HG03432 (cell line): ENCODE data around the gene TMX1.

Experiments
- ATAC-seq: cut with Tn5 transposase; IDR thresholded peaks from one replicate; pipeline ENCODE4 v1.9.1; 2021; ENCODE audit warnings: mild to moderate bottlenecking, moderate library complexity; ENCODE audit not compliant: unreplicated experiment

TMX1 gene

DNA sequence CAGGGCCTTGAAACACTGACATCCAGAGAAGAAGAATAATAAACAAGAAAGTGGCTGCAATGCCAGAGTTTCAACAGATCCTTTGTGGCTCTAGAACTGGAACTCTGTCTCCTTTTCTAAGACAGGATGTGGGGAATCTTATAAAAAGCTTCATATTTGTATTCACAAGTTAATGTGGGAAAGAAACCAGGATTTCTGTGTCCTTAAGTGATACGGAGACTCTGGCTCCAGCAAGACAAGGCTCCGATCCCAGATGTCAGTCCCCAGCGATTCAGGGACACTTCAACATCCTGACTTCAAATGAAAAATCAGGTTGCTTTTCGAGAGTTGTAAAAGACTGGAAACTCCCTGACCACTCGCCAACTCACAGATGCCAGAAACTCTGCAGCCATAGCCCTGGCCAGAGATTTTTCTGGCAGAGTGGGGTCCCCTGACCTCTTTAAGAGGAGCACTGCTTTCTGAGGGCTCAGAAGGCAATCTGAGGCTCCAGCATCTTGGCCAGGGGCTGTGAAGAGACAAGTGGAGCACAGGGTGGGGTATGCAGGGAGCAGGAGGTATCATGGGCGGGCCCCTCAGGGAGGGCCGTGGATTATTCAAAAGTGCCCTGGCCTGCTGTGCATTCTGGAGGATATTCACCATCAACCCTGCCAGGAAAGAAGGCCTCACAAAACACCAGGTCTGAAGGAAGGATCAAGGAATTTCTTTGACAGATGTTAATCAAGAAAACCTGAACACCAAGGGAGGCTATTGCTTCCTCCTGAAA lies 53.3 kb downstream of the TMX1 start:
- no peak for ATAC-seq

DNA sequence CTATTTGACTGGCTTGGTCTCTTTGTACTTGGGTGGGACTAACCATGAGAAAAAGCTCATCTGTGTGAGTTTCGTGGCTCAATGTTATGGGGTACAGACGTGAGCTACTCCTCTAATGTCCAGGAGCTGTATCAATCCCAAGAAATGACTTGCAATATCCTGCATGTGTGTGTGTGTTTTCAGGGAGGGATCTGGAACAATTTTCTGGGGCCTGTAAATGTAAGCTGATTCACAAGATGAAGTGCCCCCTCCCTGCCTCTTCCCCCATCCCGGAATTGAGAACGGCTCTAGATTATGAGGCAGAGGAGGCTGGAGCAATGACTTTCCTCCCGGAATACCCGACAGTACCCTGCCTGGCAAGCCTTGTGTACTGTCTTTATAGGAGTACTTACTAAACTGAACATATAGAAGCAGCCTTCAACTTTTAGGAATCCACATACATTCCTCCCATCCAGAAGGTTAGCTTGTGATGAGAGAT lies 53.9 kb downstream of the TMX1 start:
- no peak for ATAC-seq

- ATAC-seq: no peak
Measured at GRCh38 chr14:51294951-51295525, 55.0 kb downstream of the TMX1 start.

- no peak for ATAC-seq
Measured at GRCh38 chr14:51295646-51296263, 55.7 kb downstream of the TMX1 start.

- ATAC-seq: no peak
Measured at GRCh38 chr14:51297066-51297465, 57.0 kb downstream of the TMX1 start.

DNA sequence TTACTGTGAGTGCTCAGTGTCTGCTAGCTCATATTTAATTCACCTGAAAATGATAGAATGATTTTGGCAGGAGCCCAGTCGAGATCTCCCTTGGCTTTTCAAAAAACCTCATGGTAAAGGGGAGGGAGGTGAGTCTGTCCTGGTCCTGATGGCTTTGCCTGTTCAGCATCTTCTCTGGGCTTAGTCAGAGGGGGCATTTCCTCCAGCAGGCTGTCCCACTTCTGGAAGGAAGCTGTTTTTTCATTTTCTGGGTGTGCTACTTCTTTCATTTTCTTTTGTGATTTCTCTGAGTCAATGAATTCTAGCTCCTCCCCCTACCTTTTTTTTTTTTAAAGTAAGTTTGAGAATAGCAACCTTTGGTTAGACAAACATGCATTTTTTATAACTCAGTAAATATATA lies 58.8 kb downstream of the TMX1 start:
- ATAC-seq: peak; percentile 54

GRCh38 chr14:51302295-51303030 lies 62.4 kb downstream of the TMX1 start:
- no peak for ATAC-seq

DNA sequence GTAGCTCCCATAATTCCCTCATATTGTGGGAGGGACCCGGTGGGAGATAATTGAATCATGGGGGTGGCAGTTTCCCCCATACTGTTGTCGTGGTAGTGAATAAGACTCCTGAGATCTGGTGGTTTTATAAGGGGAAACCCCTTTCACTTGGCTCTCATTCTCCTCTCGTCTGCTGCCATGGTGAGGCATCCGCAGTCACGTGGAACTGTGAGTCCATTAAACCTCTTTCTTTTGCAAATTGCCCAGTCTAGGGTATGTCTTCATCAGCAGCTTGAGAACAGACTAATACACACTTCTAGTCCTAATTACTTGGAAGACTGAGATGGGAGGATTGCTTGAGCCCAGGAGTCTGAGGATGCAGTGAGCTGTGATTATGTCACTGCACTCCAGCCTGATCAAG lies 64.4 kb downstream of the TMX1 start:
- no peak for ATAC-seq

DNA sequence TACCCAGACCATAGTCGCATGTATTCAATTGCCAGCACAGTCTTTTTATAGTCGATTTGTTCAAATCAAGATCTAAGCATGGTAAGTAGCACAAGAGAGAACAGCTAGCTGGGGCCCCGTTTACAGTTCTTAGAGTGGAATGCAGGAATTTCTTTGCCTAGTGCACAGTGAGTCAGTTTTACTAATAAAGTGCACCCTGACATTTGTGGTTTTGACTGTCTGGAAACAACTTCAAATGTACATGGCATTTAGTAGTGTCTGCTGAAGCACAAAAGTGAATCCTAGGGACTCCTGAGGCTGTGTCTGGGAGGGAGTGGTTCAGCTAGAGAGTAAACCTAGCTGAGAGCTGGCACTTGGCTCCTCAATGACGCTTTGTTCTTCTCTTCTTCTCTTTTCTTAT lies 64.9 kb downstream of the TMX1 start:
- ATAC-seq: no peak

DNA sequence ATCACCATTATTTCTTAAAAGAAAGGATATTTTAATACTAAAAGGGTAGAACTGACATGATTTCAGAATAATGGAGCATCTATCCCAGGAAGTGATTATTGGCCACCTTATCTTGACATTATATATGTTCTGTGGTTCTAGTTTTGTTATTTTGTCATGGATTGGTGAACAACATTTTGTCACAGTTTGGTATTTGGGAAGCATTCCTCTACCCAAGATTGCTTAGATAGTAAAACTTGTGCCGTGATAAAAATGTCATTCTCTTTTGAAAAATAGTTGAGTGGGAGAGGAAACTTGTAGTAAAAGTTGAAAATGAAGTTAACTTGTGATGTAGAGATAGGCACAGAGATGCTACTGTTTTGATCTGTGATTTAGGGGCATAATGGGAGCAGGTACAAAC lies 65.7 kb downstream of the TMX1 start:
- ATAC-seq: no peak
